ENCODE data around the gene ZNF474.

The ZNF474 gene

DNA sequence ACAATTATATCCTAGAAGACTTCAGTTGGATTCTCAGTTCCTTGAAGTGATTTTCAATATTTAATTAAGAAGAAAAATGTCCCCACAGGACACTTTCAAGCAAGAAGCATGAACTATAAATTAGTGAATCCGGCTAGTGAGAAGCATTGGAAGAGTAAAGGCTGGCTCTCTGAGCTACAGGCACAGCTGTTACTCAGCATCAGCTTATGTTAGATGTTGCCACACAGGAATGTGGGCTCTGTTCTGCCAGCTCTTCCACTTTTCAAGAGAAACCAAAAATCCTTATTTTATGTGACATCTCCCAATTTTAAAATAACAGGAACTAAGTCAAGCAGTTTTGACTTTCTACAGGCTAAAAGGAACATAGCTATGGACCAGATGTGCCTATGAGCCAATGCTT lies 14.9 kb downstream of the ZNF474 start:
- no peak overlapping the region for H3K4me3 ChIP-seq (ENCODE audit: low read length)
- no peak overlapping the region for H3K9ac ChIP-seq (ENCODE audit: low read length)
- no peaks in the 10 kb centered on the region for H3K27me3 ChIP-seq (ENCODE audit: control insufficient read depth, insufficient read depth, low read length)
- H3K27ac ChIP-seq (ENCODE audit: low read length): no peak overlapping the region
- no peaks in the 10 kb centered on the region for H3K36me3 ChIP-seq (ENCODE audit: control insufficient read depth, low read depth, low read length)
- H3K4me1 ChIP-seq (ENCODE audit: control insufficient read depth, low read depth, low read length): no peaks in the 10 kb centered on the region
- H3K9me3 ChIP-seq (ENCODE audit: control insufficient read depth, low read depth, low read length): no peaks in the 10 kb centered on the region

DNA sequence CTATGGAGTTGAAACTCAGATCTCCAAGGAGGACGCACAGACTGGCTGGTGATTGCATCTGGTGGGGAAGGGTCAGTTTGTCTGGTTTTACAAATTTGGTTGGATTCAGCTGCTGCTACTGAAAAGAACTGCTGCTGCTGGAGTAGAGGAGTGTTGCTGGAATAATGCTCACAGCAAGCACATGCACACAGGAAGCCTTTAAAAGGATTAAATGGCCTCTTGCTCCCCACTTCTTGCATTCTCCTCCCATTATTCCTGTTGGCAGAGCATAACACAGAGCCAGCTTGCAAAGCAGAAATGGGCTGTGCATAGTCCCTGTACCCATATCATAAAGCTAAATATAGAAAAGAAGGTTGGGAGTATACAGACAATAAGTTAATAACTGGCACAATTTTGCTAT lies 16.6 kb downstream of the ZNF474 start:
- Histone ChIP-seq H3K9ac (ENCODE audit: low read length) (no peak overlapping the region), H3K36me3 (ENCODE audit: control insufficient read depth, low read depth, low read length) (no peaks in the 10 kb centered on the region), H3K4me3 (ENCODE audit: low read length) (no peak overlapping the region), H3K27ac (ENCODE audit: low read length) (no peak overlapping the region), H3K9me3 (ENCODE audit: control insufficient read depth, low read depth, low read length) (no peaks in the 10 kb centered on the region), H3K27me3 (ENCODE audit: control insufficient read depth, insufficient read depth, low read length) (no peaks in the 10 kb centered on the region), H3K4me1 (ENCODE audit: control insufficient read depth, low read depth, low read length) (no peaks in the 10 kb centered on the region)

- H3K4me1 ChIP-seq (ENCODE audit: control insufficient read depth, low read depth, low read length): no peaks in the 10 kb centered on the region
- no peak overlapping the region for H3K27ac ChIP-seq (ENCODE audit: low read length)
- no peak overlapping the region for H3K9ac ChIP-seq (ENCODE audit: low read length)
These were observed 20.2 kb downstream of the ZNF474 start for GRCh38 chr5:122149321-122150090.

DNA sequence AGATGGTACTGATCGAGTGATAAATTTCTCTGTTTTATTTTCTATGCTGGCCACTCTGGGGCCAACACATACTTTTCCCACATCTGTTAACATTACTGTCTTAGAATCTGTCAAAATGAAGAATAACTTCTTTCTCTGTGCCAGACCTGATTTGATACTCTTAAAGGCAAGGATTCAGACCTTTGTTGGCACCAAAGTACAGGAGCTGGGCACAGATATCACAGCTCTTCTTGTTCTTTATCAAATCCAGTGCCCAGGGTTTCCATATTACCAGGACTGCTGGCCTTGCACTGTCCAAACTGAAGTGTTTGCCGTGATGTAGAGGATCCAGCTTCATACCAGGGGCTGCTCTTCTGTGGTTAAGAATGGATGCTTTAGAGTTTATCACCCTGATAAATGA lies 20.9 kb downstream of the ZNF474 start:
- H3K36me3 ChIP-seq (ENCODE audit: control insufficient read depth, low read depth, low read length): no peaks in the 10 kb centered on the region
- no peak overlapping the region for H3K27ac ChIP-seq (ENCODE audit: low read length)
- no peak overlapping the region for H3K9ac ChIP-seq (ENCODE audit: low read length)

More at GRCh38 chr5:122149321-122150090, 20.2 kb downstream of the ZNF474 start:
- H3K9me3 ChIP-seq (ENCODE audit: control insufficient read depth, low read depth, low read length): no peaks in the 10 kb centered on the region
- H3K4me3 ChIP-seq (ENCODE audit: low read length): no peak overlapping the region
- H3K27me3 ChIP-seq (ENCODE audit: control insufficient read depth, insufficient read depth, low read length): no peaks in the 10 kb centered on the region
- H3K36me3 ChIP-seq (ENCODE audit: control insufficient read depth, low read depth, low read length): no peaks in the 10 kb centered on the region

DNA sequence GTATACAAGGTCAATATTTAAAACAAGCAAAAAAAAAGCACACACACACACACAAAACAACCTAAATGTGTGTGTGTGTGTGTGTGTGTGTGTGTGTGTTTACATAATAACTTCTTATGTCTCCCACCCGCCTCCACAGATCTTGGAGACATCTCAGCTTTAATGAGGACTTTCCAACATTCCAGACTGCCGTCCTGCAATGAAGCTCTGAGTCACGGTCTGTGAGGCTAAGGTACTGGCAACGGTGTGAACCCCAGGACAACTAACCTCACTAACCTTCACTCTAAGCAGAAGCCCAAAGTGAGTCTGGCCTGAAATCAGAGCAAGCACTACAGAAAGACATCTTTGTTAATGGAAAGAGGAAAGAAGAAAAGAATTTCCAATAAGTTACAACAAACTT lies 22.3 kb downstream of the ZNF474 start:
- Histone ChIP-seq H3K9me3 (ENCODE audit: control insufficient read depth, low read depth, low read length) (no peaks in the 10 kb centered on the region), H3K27ac (ENCODE audit: low read length) (no peak overlapping the region), H3K36me3 (ENCODE audit: control insufficient read depth, low read depth, low read length) (no peaks in the 10 kb centered on the region), H3K27me3 (ENCODE audit: control insufficient read depth, insufficient read depth, low read length) (no peaks in the 10 kb centered on the region), H3K4me1 (ENCODE audit: control insufficient read depth, low read depth, low read length) (no peaks in the 10 kb centered on the region), H3K4me3 (ENCODE audit: low read length) (no peak overlapping the region), H3K9ac (ENCODE audit: low read length) (no peak overlapping the region)

More for the DNA sequence above, 20.9 kb downstream of the ZNF474 start:
- no peaks in the 10 kb centered on the region for H3K4me1 ChIP-seq (ENCODE audit: control insufficient read depth, low read depth, low read length)
- no peak overlapping the region for H3K4me3 ChIP-seq (ENCODE audit: low read length)
- no peaks in the 10 kb centered on the region for H3K27me3 ChIP-seq (ENCODE audit: control insufficient read depth, insufficient read depth, low read length)
- no peaks in the 10 kb centered on the region for H3K9me3 ChIP-seq (ENCODE audit: control insufficient read depth, low read depth, low read length)

DNA sequence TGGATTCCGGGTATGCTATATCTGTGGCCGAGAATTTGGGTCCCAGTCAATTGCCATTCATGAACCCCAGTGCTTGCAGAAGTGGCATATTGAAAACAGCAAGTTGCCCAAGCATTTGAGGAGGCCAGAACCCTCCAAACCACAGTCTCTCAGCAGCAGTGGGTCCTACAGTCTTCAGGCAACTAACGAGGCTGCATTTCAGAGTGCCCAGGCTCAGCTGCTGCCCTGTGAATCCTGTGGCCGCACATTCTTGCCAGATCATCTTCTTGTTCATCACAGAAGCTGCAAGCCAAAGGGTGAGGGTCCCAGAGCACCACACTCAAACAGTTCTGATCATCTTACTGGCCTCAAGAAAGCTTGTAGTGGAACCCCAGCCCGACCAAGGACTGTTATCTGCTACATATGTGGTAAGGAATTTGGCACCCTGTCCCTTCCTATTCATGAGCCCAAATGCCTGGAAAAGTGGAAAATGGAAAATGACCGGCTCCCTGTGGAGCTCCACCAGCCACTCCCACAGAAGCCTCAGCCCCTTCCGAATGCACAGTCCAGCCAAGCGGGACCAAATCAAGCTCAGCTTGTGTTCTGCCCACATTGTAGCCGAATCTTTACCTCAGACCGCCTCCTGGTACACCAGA lies 23.0 kb downstream of the ZNF474 start:
- Histone ChIP-seq H3K4me3 (ENCODE audit: low read length) (no peak overlapping the region), H3K4me1 (ENCODE audit: control insufficient read depth, low read depth, low read length) (no peaks in the 10 kb centered on the region), H3K27me3 (ENCODE audit: control insufficient read depth, insufficient read depth, low read length) (no peaks in the 10 kb centered on the region), H3K9ac (ENCODE audit: low read length) (no peak overlapping the region), H3K9me3 (ENCODE audit: control insufficient read depth, low read depth, low read length) (no peaks in the 10 kb centered on the region), H3K27ac (ENCODE audit: low read length) (no peak overlapping the region), H3K36me3 (ENCODE audit: control insufficient read depth, low read depth, low read length) (no peaks in the 10 kb centered on the region)

- Histone ChIP-seq H3K36me3 (ENCODE audit: control insufficient read depth, low read depth, low read length) (no peaks in the 10 kb centered on the region), H3K27ac (ENCODE audit: low read length) (no peak overlapping the region), H3K9ac (ENCODE audit: low read length) (no peak overlapping the region), H3K4me1 (ENCODE audit: control insufficient read depth, low read depth, low read length) (no peaks in the 10 kb centered on the region), H3K9me3 (ENCODE audit: control insufficient read depth, low read depth, low read length) (no peaks in the 10 kb centered on the region), H3K27me3 (ENCODE audit: control insufficient read depth, insufficient read depth, low read length) (no peaks in the 10 kb centered on the region), H3K4me3 (ENCODE audit: low read length) (no peak overlapping the region)
These were observed 23.9 kb downstream of the ZNF474 start for GRCh38 chr5:122153230-122153629.

GRCh38 chr5:122153774-122154173 lies 24.4 kb downstream of the ZNF474 start:
- Histone ChIP-seq H3K27me3 (ENCODE audit: control insufficient read depth, insufficient read depth, low read length) (no peaks in the 10 kb centered on the region), H3K4me1 (ENCODE audit: control insufficient read depth, low read depth, low read length) (no peaks in the 10 kb centered on the region), H3K9ac (ENCODE audit: low read length) (no peak overlapping the region), H3K27ac (ENCODE audit: low read length) (no peak overlapping the region), H3K9me3 (ENCODE audit: control insufficient read depth, low read depth, low read length) (no peaks in the 10 kb centered on the region), H3K36me3 (ENCODE audit: control insufficient read depth, low read depth, low read length) (no peaks in the 10 kb centered on the region), H3K4me3 (ENCODE audit: low read length) (no peak overlapping the region)

- no peaks in the 10 kb centered on the region for H3K36me3 ChIP-seq (ENCODE audit: control insufficient read depth, low read depth, low read length)
- no peaks in the 10 kb centered on the region for H3K9me3 ChIP-seq (ENCODE audit: control insufficient read depth, low read depth, low read length)
- H3K4me3 ChIP-seq (ENCODE audit: low read length): no peak overlapping the region
- H3K27me3 ChIP-seq (ENCODE audit: control insufficient read depth, insufficient read depth, low read length): no peaks in the 10 kb centered on the region
- no peak overlapping the region for H3K27ac ChIP-seq (ENCODE audit: low read length)
- no peak overlapping the region for H3K9ac ChIP-seq (ENCODE audit: low read length)
- H3K4me1 ChIP-seq (ENCODE audit: control insufficient read depth, low read depth, low read length): no peaks in the 10 kb centered on the region
These were observed 25.1 kb downstream of the ZNF474 start for GRCh38 chr5:122154491-122154890.

GRCh38 chr5:122154910-122155309 lies 25.6 kb downstream of the ZNF474 start:
- Histone ChIP-seq H3K27ac (ENCODE audit: low read length) (no peak overlapping the region), H3K9ac (ENCODE audit: low read length) (no peak overlapping the region), H3K27me3 (ENCODE audit: control insufficient read depth, insufficient read depth, low read length) (no peaks in the 10 kb centered on the region), H3K36me3 (ENCODE audit: control insufficient read depth, low read depth, low read length) (no peaks in the 10 kb centered on the region), H3K4me1 (ENCODE audit: control insufficient read depth, low read depth, low read length) (no peaks in the 10 kb centered on the region), H3K4me3 (ENCODE audit: low read length) (no peak overlapping the region), H3K9me3 (ENCODE audit: control insufficient read depth, low read depth, low read length) (no peaks in the 10 kb centered on the region)

DNA sequence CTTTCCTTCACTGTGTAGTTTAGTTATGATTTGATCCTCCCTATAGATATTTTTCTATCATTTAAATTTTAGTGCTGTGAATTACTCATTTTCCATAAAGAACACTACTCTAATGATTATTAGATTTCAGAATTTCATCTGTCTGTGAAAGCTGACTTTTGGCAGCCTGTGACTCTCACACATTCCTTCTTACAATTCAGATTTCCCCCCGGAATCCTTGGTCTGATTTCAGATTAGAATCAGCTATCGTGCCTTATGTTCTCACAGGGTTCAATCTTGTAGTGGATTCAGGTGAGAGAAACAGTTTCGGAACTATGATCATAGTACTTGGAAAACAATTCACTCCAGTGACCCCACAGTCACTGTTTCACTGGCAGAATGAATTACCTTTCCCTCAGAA lies 26.2 kb downstream of the ZNF474 start:
- H3K4me3 ChIP-seq (ENCODE audit: low read length): no peak overlapping the region
- no peaks in the 10 kb centered on the region for H3K36me3 ChIP-seq (ENCODE audit: control insufficient read depth, low read depth, low read length)
- no peaks in the 10 kb centered on the region for H3K4me1 ChIP-seq (ENCODE audit: control insufficient read depth, low read depth, low read length)
- no peak overlapping the region for H3K9ac ChIP-seq (ENCODE audit: low read length)
- no peaks in the 10 kb centered on the region for H3K9me3 ChIP-seq (ENCODE audit: control insufficient read depth, low read depth, low read length)
- H3K27me3 ChIP-seq (ENCODE audit: control insufficient read depth, insufficient read depth, low read length): no peaks in the 10 kb centered on the region
- no peak overlapping the region for H3K27ac ChIP-seq (ENCODE audit: low read length)

Measured in iPS-18a (cell line).